IPS-18a (cell line): ENCODE measurements around the gene NUP35.

Source experiments
- H3K27ac ChIP-seq: one replicate; pipeline ENCODE4 v1.5.1; 2013; ENCODE audit warnings: low read length
- H3K27me3 ChIP-seq: one replicate; pipeline ENCODE4 v1.6.1; 2013; ENCODE audit warnings: mild to moderate bottlenecking, low read length; ENCODE audit not compliant: control insufficient read depth, insufficient read depth
- H3K36me3 ChIP-seq: one replicate; pipeline ENCODE4 v1.6.1; 2013; ENCODE audit warnings: low read depth, low read length; ENCODE audit not compliant: control insufficient read depth
- H3K4me1 ChIP-seq: one replicate; pipeline ENCODE4 v1.6.1; 2013; ENCODE audit warnings: low read depth, low read length; ENCODE audit not compliant: control insufficient read depth
- H3K4me3 ChIP-seq: one replicate; pipeline ENCODE4 v1.5.1; 2013; ENCODE audit warnings: low read length
- H3K9ac ChIP-seq: one replicate; pipeline ENCODE4 v1.6.1; 2013; ENCODE audit warnings: mild to moderate bottlenecking, low read length, moderate library complexity
- H3K9me3 ChIP-seq: one replicate; pipeline ENCODE4 v1.6.1; 2013; ENCODE audit warnings: low read depth, low read length; ENCODE audit not compliant: control insufficient read depth

The NUP35 gene

GRCh38 chr2:183185534-183185933 is 61.3 kb downstream of the NUP35 start:
- no peak overlapping the region for H3K4me3 ChIP-seq
- H3K27ac ChIP-seq: no peak overlapping the region
- H3K9me3 ChIP-seq: peaks cover 7% of the 10 kb centered on the region
- peaks cover 47% of the 10 kb centered on the region for H3K36me3 ChIP-seq
- H3K27me3 ChIP-seq: no peaks in the 10 kb centered on the region
- no peaks in the 10 kb centered on the region for H3K4me1 ChIP-seq
- no peak overlapping the region for H3K9ac ChIP-seq

- H3K9me3 ChIP-seq: peaks cover 7% of the 10 kb centered on the region
Measured at GRCh38 chr2:183186296-183186695, 62.1 kb downstream of the NUP35 start.

GRCh38 chr2:183186766-183187165 is 62.5 kb downstream of the NUP35 start:
- Histone ChIP-seq H3K36me3 (peaks cover 49% of the 10 kb centered on the region), H3K27ac (no peak overlapping the region), H3K9me3 (peaks cover 7% of the 10 kb centered on the region), H3K4me1 (no peaks in the 10 kb centered on the region), H3K4me3 (no peak overlapping the region), H3K27me3 (no peaks in the 10 kb centered on the region), H3K9ac (no peak overlapping the region)

More at GRCh38 chr2:183186296-183186695, 62.1 kb downstream of the NUP35 start:
- Histone ChIP-seq H3K27me3 (no peaks in the 10 kb centered on the region), H3K27ac (no peak overlapping the region), H3K4me3 (no peak overlapping the region), H3K9ac (no peak overlapping the region), H3K36me3 (peaks cover 48% of the 10 kb centered on the region), H3K4me1 (no peaks in the 10 kb centered on the region)

- Histone ChIP-seq H3K27ac (no peak overlapping the region), H3K36me3 (peaks cover 26% of the 10 kb centered on the region), H3K9ac (no peak overlapping the region), H3K4me1 (no peaks in the 10 kb centered on the region), H3K4me3 (no peak overlapping the region), H3K27me3 (no peaks in the 10 kb centered on the region), H3K9me3 (no peaks in the 10 kb centered on the region)
Measured at GRCh38 chr2:183192343-183192742, 68.1 kb downstream of the NUP35 start.

- H3K4me1 ChIP-seq: no peaks in the 10 kb centered on the region
- no peaks in the 10 kb centered on the region for H3K9me3 ChIP-seq
- H3K36me3 ChIP-seq: peaks cover 17% of the 10 kb centered on the region
- H3K27me3 ChIP-seq: no peaks in the 10 kb centered on the region
- no peak overlapping the region for H3K9ac ChIP-seq
- no peak overlapping the region for H3K4me3 ChIP-seq
- H3K27ac ChIP-seq: no peak overlapping the region
Measured at GRCh38 chr2:183193904-183194303, 69.7 kb downstream of the NUP35 start.

- H3K9ac ChIP-seq: no peak overlapping the region
- H3K27ac ChIP-seq: no peak overlapping the region
- peaks cover 8% of the 10 kb centered on the region for H3K36me3 ChIP-seq
- H3K9me3 ChIP-seq: no peaks in the 10 kb centered on the region
- H3K4me1 ChIP-seq: no peaks in the 10 kb centered on the region
- no peak overlapping the region for H3K4me3 ChIP-seq
- H3K27me3 ChIP-seq: no peaks in the 10 kb centered on the region
Measured at GRCh38 chr2:183195397-183195796, 71.2 kb downstream of the NUP35 start.

GRCh38 chr2:183195998-183196409 is 71.8 kb downstream of the NUP35 start:
- Histone ChIP-seq H3K9ac (no peak overlapping the region), H3K4me3 (no peak overlapping the region), H3K36me3 (peaks cover 7% of the 10 kb centered on the region), H3K9me3 (no peaks in the 10 kb centered on the region), H3K27me3 (no peaks in the 10 kb centered on the region), H3K4me1 (no peaks in the 10 kb centered on the region), H3K27ac (no peak overlapping the region)

- H3K36me3 ChIP-seq: no peaks in the 10 kb centered on the region
- H3K4me1 ChIP-seq: no peaks in the 10 kb centered on the region
- H3K27ac ChIP-seq: no peak overlapping the region
- H3K27me3 ChIP-seq: no peaks in the 10 kb centered on the region
- H3K4me3 ChIP-seq: no peak overlapping the region
- no peaks in the 10 kb centered on the region for H3K9me3 ChIP-seq
- no peak overlapping the region for H3K9ac ChIP-seq
Measured at GRCh38 chr2:183204397-183204796, 80.2 kb downstream of the NUP35 start.

GRCh38 chr2:183207110-183207509 is 82.9 kb downstream of the NUP35 start:
- Histone ChIP-seq H3K4me1 (no peaks in the 10 kb centered on the region), H3K27ac (no peak overlapping the region), H3K9ac (no peak overlapping the region), H3K4me3 (no peak overlapping the region), H3K27me3 (no peaks in the 10 kb centered on the region), H3K9me3 (no peaks in the 10 kb centered on the region), H3K36me3 (no peaks in the 10 kb centered on the region)

- no peaks in the 10 kb centered on the region for H3K4me1 ChIP-seq
- no peak overlapping the region for H3K4me3 ChIP-seq
- H3K9me3 ChIP-seq: no peaks in the 10 kb centered on the region
- no peaks in the 10 kb centered on the region for H3K36me3 ChIP-seq
- no peak overlapping the region for H3K27ac ChIP-seq
- H3K27me3 ChIP-seq: no peaks in the 10 kb centered on the region
- no peak overlapping the region for H3K9ac ChIP-seq
Measured at GRCh38 chr2:183209395-183210028, 85.3 kb downstream of the NUP35 start.
